AG09309 (cell line): ENCODE data around the gene DGKZ.
A peak's percentile ranks its signal among the peaks of the same experiment; 100 is the strongest.

Source experiments
- DNase-seq: peaks from one replicate; pipeline ENCODE4 v3.0.0-alpha.2; 2010; ENCODE audit warnings: low read depth
- H3K4me3 ChIP-seq: 2 replicates; pipeline ENCODE4 v1.5.1; 2011; ENCODE audit warnings: mild to moderate bottlenecking, low read depth, low read length, moderate library complexity; ENCODE audit not compliant: control insufficient read depth
- CTCF ChIP-seq: IDR thresholded peaks from 2 replicates; pipeline ENCODE4 v1.5.1; 2011; ENCODE audit warnings: mild to moderate bottlenecking, low read depth, low read length, inconsistent platforms; ENCODE audit not compliant: insufficient read depth, control insufficient read depth; ENCODE audit errors: missing control alignments

DGKZ gene

GRCh38 chr11:46386005-46386578, 38.8 kb downstream of the DGKZ start:
- DNase-seq: no peak
- no peak for TF ChIP-seq CTCF
- no peak overlapping the region for H3K4me3 ChIP-seq

- TF ChIP-seq CTCF: no peak
- H3K4me3 ChIP-seq: no peak overlapping the region
- no peak for DNase-seq
These were observed 39.4 kb downstream of the DGKZ start for GRCh38 chr11:46386674-46387073.

- TF ChIP-seq CTCF: no peak
- no peak for DNase-seq
- H3K4me3 ChIP-seq: no peak overlapping the region
These were observed 40.2 kb downstream of the DGKZ start for GRCh38 chr11:46387456-46387855.

GRCh38 chr11:46387919-46388618, 40.8 kb downstream of the DGKZ start:
- H3K4me3 ChIP-seq: no peak overlapping the region
- no peak for DNase-seq
- no peak for TF ChIP-seq CTCF

- TF ChIP-seq CTCF: no peak
- peak overlapping the region; percentile 50; the same call in 1 of the 2 replicates for H3K4me3 ChIP-seq
- DNase-seq: no peak
These were observed 41.6 kb downstream of the DGKZ start for GRCh38 chr11:46388619-46389449.

GRCh38 chr11:46389450-46390330, 42.4 kb downstream of the DGKZ start:
- TF ChIP-seq CTCF: peak; percentile 92
- peak overlapping the region; percentile 50 for H3K4me3 ChIP-seq
- no peak for DNase-seq
